ENCODE data around the gene MBD6.
"Not testable (repeated sequence)": the region's sequence is repeated elsewhere in the genome, so short reads cannot be mapped to it uniquely, and the experiment has no call there.

Gene MBD6

DNA sequence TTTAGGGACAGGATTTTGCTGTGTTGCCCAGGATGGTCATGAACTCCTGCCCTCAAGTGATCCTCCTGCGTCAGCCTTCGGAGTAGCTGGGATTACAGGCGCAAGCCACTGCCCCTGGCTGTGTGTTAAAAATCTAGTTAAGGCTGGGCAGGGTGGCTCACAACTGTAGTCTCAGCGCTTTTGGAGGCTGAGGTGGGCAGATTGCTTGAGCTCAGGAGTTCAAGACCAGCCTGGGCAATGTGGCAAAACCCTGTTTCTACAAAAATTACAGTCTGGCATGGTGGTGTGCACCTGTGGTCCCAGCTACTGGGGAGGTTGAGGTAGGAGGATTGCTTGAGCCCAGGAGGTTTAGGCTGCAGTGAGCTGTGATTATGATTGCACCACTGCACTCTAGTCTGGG lies 11.5 kb upstream of the MBD6 start:
- Histone ChIP-seq H3K36me3 (ENCODE audit: control insufficient read depth, insufficient read depth, low read length) (peaks cover 79% of the 10 kb centered on the region), H3K4me1 (ENCODE audit: control insufficient read depth, insufficient read depth, low read length, poor library complexity, severe bottlenecking) (peaks cover 1% of the 10 kb centered on the region), H3K4me3 (ENCODE audit: extremely low read depth, insufficient read depth, low read length, poor library complexity, severe bottlenecking) (no peak overlapping the region), H3K9me3 (ENCODE audit: control insufficient read depth, low read length) (peaks cover 4% of the 10 kb centered on the region), H3K27ac (ENCODE audit: low read depth, low read length, severe bottlenecking) (no peak overlapping the region)
- WGBS, 2 experiments (ENCODE audit: insufficient coverage in 2 of 2), result 95 to 100% methylated on average over 1 to 3 of the region's 4 CpGs

DNA sequence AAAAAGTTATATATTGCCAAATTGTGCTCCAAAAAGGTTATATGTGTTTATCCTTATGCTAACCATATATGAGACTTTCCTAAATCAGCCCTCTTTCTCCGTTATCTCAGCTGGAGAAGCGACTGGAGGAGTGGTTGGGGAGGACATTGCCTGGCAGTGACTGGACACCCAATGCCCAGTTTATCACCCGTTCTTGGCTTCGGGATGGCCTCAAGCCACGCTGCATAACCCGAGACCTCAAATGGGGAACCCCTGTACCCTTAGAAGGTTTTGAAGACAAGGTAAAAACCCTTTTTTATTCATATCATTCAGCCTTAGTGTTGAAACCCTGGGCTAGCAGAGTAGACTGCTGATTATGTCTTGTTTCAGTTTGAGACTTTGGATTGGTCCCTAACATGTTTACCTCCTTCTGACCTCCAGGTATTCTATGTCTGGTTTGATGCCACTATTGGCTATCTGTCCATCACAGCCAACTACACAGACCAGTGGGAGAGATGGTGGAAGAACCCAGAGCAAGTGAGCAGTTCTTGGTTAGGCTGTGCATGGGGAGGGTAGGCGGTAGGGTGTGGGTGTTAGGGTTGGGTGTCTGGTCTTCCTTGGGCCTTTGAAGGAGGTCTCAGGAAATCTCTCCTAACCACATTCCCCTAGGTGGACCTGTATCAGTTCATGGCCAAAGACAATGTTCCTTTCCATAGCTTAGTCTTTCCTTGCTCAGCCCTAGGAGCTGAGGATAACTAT lies 10.9 kb upstream of the MBD6 start:
- WGBS, 2 experiments (ENCODE audit: insufficient coverage in 2 of 2), result 100% methylated on average over 3 to 4 of the region's 7 CpGs
- peaks cover 6% of the 10 kb centered on the region for H3K4me1 ChIP-seq (ENCODE audit: control insufficient read depth, insufficient read depth, low read length, poor library complexity, severe bottlenecking)
- H3K9me3 ChIP-seq (ENCODE audit: control insufficient read depth, low read length), result no peaks in the 10 kb centered on the region
- no peak overlapping the region for H3K4me3 ChIP-seq (ENCODE audit: extremely low read depth, insufficient read depth, low read length, poor library complexity, severe bottlenecking)
- no peak overlapping the region for H3K27ac ChIP-seq (ENCODE audit: low read depth, low read length, severe bottlenecking)
- peaks cover 79% of the 10 kb centered on the region for H3K36me3 ChIP-seq (ENCODE audit: control insufficient read depth, insufficient read depth, low read length)

DNA sequence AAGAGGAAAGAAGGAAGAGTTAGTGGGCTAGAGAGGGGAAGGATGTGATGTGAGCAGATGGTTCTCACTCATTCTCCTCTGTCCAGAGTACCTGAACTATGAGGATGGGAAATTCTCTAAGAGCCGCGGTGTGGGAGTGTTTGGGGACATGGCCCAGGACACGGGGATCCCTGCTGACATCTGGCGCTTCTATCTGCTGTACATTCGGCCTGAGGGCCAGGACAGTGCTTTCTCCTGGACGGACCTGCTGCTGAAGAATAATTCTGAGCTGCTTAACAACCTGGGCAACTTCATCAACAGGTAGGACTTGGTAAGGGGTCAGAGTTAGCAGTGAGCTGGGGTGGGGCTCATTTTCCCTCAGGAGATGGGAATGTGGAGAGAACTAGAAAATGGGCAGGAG lies 10.0 kb upstream of the MBD6 start:
- no peaks in the 10 kb centered on the region for H3K9me3 ChIP-seq (ENCODE audit: control insufficient read depth, low read length)

DNA sequence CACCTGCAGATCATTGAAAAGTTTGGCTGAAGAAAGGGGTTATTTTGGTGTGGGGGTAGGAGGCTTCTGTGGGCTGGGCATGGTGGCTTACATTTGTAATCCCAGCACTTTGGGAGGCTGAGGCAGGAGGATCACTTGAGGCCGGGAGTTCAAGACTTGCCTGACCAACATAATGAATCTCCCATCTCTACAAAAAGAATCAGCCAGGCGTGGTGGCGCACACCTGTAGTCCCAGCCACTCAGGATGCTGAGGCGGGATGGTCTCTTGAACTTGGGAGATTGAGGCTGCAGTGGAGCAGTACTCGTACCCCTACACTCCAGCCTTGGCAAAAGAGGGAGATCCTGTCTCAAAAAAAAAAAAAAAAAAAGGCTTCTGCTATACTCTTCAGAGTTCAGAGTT lies 9.4 kb upstream of the MBD6 start:
- Histone ChIP-seq H3K36me3 (ENCODE audit: control insufficient read depth, insufficient read depth, low read length) (peaks cover 94% of the 10 kb centered on the region), H3K4me3 (ENCODE audit: extremely low read depth, insufficient read depth, low read length, poor library complexity, severe bottlenecking) (no peak overlapping the region), H3K4me1 (ENCODE audit: control insufficient read depth, insufficient read depth, low read length, poor library complexity, severe bottlenecking) (peaks cover 20% of the 10 kb centered on the region), H3K27ac (ENCODE audit: low read depth, low read length, severe bottlenecking) (no peak overlapping the region), H3K9me3 (ENCODE audit: control insufficient read depth, low read length) (no peaks in the 10 kb centered on the region)
- 100% methylated on average over 1 of the region's 5 CpGs for WGBS, 2 experiments (ENCODE audit: insufficient coverage in 2 of 2)

More for the DNA sequence above, 10.0 kb upstream of the MBD6 start:
- Histone ChIP-seq H3K36me3 (ENCODE audit: control insufficient read depth, insufficient read depth, low read length) (peaks cover 88% of the 10 kb centered on the region), H3K4me3 (ENCODE audit: extremely low read depth, insufficient read depth, low read length, poor library complexity, severe bottlenecking) (no peak overlapping the region), H3K4me1 (ENCODE audit: control insufficient read depth, insufficient read depth, low read length, poor library complexity, severe bottlenecking) (peaks cover 13% of the 10 kb centered on the region), H3K27ac (ENCODE audit: low read depth, low read length, severe bottlenecking) (no peak overlapping the region)
- 94 to 98% methylated on average over 6 of the region's 6 CpGs for WGBS, 2 experiments (ENCODE audit: insufficient coverage in 2 of 2)

DNA sequence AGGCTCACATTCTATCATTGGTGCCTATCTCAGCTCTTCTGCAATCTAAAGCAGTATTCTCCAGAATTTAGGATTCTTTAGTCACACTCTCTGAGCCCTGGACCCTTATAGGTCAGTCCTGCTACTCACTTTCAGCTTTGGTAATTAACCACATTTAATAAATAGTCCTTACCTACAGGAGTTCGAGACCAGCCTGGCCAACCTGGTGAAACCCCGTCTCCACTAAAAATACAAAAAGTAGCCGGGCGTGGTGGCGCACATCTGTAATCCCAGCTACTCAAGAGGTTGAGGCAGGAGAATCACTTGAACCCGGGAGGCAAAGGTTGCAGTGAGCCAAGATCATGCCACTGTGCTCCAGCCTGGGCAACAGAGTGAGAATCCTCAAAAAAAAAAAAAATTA lies 8.9 kb upstream of the MBD6 start:
- peaks cover 95% of the 10 kb centered on the region for H3K36me3 ChIP-seq (ENCODE audit: control insufficient read depth, insufficient read depth, low read length)
- H3K4me3 ChIP-seq (ENCODE audit: extremely low read depth, insufficient read depth, low read length, poor library complexity, severe bottlenecking); H3K27ac ChIP-seq (ENCODE audit: low read depth, low read length, severe bottlenecking); H3K9me3 ChIP-seq (ENCODE audit: control insufficient read depth, low read length): not testable (repeated sequence)
- peaks cover 22% of the 10 kb centered on the region for H3K4me1 ChIP-seq (ENCODE audit: control insufficient read depth, insufficient read depth, low read length, poor library complexity, severe bottlenecking)
- 96% methylated on average over 6 of the region's 6 CpGs; no CpG with 5 or more reads in 1 of the 2 experiments for WGBS, 2 experiments (ENCODE audit: insufficient coverage in 2 of 2)

DNA sequence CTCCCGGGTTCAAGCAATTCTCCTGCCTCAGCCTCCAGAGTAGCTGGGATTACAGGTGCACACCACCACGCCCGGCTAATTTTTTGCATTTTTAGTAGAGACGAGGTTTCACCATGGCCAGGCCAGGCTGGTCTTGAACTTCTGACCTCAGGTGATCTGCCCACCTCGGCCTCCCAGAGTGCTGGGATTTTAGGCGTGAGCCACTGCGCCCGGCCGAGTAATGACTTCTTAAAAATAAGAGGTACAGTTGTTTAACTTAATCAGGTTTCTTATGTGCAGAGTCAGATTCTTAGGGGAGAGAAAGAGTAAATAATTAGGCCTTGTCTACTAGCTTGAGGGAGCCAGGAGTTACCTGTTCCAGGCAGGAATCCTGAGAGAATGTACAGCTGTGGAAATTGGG lies 8.4 kb upstream of the MBD6 start:
- H3K9me3 ChIP-seq (ENCODE audit: control insufficient read depth, low read length); H3K27ac ChIP-seq (ENCODE audit: low read depth, low read length, severe bottlenecking); H3K4me3 ChIP-seq (ENCODE audit: extremely low read depth, insufficient read depth, low read length, poor library complexity, severe bottlenecking): not testable (repeated sequence)
- 97% methylated on average over 8 to 9 of the region's 9 CpGs for WGBS, 2 experiments (ENCODE audit: insufficient coverage in 2 of 2)
- Histone ChIP-seq H3K36me3 (ENCODE audit: control insufficient read depth, insufficient read depth, low read length) (peaks cover 96% of the 10 kb centered on the region), H3K4me1 (ENCODE audit: control insufficient read depth, insufficient read depth, low read length, poor library complexity, severe bottlenecking) (peaks cover 22% of the 10 kb centered on the region)

DNA sequence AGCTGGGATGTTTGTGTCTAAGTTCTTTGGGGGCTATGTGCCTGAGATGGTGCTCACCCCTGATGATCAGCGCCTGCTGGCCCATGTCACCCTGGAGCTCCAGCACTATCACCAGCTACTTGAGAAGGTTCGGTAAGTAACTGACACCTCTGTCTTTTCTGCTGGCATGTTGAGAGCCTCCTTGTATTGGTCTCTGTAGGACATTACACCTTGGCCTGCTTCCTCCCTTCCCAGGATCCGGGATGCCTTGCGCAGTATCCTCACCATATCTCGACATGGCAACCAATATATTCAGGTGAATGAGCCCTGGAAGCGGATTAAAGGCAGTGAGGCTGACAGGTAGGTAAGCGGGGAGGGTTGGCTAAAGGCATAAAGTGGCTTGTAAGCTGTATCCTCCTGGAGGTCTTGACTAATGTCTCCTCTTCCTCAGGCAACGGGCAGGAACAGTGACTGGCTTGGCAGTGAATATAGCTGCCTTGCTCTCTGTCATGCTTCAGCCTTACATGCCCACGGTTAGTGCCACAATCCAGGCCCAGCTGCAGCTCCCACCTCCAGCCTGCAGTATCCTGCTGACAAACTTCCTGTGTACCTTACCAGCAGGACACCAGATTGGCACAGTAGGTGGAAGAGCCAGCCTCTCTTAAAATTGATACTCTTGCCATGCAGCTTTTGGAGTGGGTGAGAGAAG lies 7.8 kb upstream of the MBD6 start:
- Histone ChIP-seq H3K4me1 (ENCODE audit: control insufficient read depth, insufficient read depth, low read length, poor library complexity, severe bottlenecking) (peaks cover 22% of the 10 kb centered on the region), H3K9me3 (ENCODE audit: control insufficient read depth, low read length) (no peaks in the 10 kb centered on the region), H3K36me3 (ENCODE audit: control insufficient read depth, insufficient read depth, low read length) (peaks cover 95% of the 10 kb centered on the region), H3K4me3 (ENCODE audit: extremely low read depth, insufficient read depth, low read length, poor library complexity, severe bottlenecking) (no peak overlapping the region), H3K27ac (ENCODE audit: low read depth, low read length, severe bottlenecking) (no peak overlapping the region)
- 97 to 100% methylated on average over 4 to 5 of the region's 9 CpGs for WGBS, 2 experiments (ENCODE audit: insufficient coverage in 2 of 2)

DNA sequence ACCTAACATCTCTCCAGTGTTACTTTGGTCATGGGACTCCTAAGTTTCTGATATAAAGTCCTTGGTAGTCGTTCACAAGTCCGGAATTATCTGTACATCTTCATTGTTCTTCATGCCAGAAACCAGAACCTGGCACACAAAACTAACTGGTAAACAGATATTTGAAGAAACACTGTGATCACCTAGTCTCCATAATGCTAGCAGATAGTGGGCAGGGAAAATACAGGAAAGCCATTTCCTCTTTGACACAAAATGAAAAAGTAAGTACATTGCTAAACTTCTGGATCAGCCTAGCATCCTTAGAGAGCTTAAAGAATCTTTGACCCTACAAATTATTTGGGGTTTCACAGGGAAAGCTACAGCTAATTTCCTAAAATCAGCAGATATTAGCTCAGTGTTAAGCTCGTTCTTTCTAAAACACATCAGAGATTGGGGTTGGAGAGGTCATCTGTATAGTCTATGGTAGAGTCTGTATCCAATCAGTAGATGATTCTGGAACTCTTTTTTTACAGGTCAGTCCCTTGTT lies 7.2 kb upstream of the MBD6 start:
- Histone ChIP-seq H3K27ac (ENCODE audit: low read depth, low read length, severe bottlenecking) (peak overlapping the region; percentile 36), H3K36me3 (ENCODE audit: control insufficient read depth, insufficient read depth, low read length) (peaks cover 91% of the 10 kb centered on the region), H3K9me3 (ENCODE audit: control insufficient read depth, low read length) (no peaks in the 10 kb centered on the region), H3K4me1 (ENCODE audit: control insufficient read depth, insufficient read depth, low read length, poor library complexity, severe bottlenecking) (peaks cover 22% of the 10 kb centered on the region), H3K4me3 (ENCODE audit: extremely low read depth, insufficient read depth, low read length, poor library complexity, severe bottlenecking) (no peak overlapping the region)
- WGBS, 2 experiments (ENCODE audit: insufficient coverage in 2 of 2), result 94% methylated on average over 2 of the region's 3 CpGs; no CpG with 5 or more reads in 1 of the 2 experiments

DNA sequence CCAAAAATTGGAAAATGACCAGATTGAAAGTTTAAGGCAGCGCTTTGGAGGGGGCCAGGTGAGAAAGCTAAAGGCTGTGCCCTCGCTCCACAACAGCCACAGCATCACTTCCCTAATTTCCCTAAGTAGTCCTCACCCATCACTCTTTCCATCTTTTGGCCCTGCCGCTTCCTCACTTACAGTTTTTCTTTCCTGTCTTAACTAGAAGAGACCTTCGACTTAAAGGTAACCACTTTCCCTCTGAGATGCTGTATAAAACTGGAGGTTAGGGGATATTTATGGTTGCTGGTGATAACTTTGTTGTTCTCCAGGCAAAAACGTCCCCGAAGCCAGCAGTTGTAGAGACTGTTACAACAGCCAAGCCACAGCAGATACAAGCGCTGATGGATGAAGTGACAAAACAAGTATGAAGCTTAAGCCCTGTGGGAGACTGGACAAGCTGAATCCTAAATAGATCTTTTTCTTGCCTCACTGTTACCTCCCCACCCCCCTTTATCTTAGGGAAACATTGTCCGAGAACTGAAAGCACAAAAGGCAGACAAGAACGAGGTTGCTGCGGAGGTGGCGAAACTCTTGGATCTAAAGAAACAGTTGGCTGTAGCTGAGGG lies 6.6 kb upstream of the MBD6 start:
- H3K36me3 ChIP-seq (ENCODE audit: control insufficient read depth, insufficient read depth, low read length), result peaks cover 85% of the 10 kb centered on the region
- H3K4me1 ChIP-seq (ENCODE audit: control insufficient read depth, insufficient read depth, low read length, poor library complexity, severe bottlenecking), result peaks cover 22% of the 10 kb centered on the region
- no peak overlapping the region for H3K4me3 ChIP-seq (ENCODE audit: extremely low read depth, insufficient read depth, low read length, poor library complexity, severe bottlenecking)
- peak overlapping the region; percentile 36 for H3K27ac ChIP-seq (ENCODE audit: low read depth, low read length, severe bottlenecking)
- WGBS, 2 experiments (ENCODE audit: insufficient coverage in 2 of 2), result 97% methylated on average over 8 to 9 of the region's 11 CpGs
- H3K9me3 ChIP-seq (ENCODE audit: control insufficient read depth, low read length), result no peaks in the 10 kb centered on the region

DNA sequence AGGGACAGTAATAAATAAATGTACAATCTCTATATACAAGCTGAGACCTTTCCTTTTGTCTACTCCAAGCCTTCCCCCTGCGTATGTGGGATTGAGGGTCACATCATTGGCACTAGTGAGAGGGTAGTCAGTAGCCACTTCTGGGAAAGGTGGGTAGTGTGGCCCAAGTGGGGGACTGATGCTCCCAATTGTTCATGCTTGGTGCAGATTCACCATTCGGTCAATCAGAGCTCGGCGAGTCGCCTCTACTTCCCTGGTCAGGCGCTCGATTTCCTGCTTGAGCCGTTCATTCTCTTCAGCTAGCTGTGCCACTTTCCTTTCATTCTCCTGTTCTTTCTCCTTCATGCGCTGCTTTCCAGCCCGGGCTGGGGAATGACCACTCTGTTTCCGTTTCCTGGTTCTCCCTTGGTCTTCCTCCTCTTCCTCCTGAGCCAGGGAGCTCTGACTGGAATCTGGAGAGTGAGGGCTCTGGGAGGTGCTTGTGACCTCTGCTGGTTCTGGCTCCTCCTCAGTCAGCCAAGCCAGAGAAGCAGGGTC lies 5.9 kb upstream of the MBD6 start:
- 97 to 98% methylated on average over 8 to 9 of the region's 11 CpGs for WGBS, 2 experiments (ENCODE audit: insufficient coverage in 2 of 2)
- Histone ChIP-seq H3K9me3 (ENCODE audit: control insufficient read depth, low read length) (no peaks in the 10 kb centered on the region), H3K4me3 (ENCODE audit: extremely low read depth, insufficient read depth, low read length, poor library complexity, severe bottlenecking) (no peak overlapping the region), H3K27ac (ENCODE audit: low read depth, low read length, severe bottlenecking) (peak overlapping the region; percentile 71), H3K4me1 (ENCODE audit: control insufficient read depth, insufficient read depth, low read length, poor library complexity, severe bottlenecking) (peaks cover 28% of the 10 kb centered on the region), H3K36me3 (ENCODE audit: control insufficient read depth, insufficient read depth, low read length) (peaks cover 79% of the 10 kb centered on the region)
